T-helper 2 cell treated with Interferon-gamma antibody and Interleukin-4, amounts not matched to agents 5 μg/mL and 100 μg/mL, for 36 hours (primary cell): ENCODE results near the gene C6orf52.
A peak's percentile ranks its signal among the peaks of the same experiment; 100 is the strongest.
"Not testable (repeated sequence)": the region's sequence is repeated elsewhere in the genome, so short reads cannot be mapped to it uniquely, and the experiment has no call there.

Experiments
- DNase-seq: peaks from one replicate; pipeline ENCODE4 v3.0.0; 2021; ENCODE audit warnings: low spot score
- H3K27ac Mint-ChIP-seq: one replicate; pipeline ENCODE4 v1.8.0; 2021; ENCODE audit warnings: mild to moderate bottlenecking, mixed read lengths
- H3K27me3 Mint-ChIP-seq: one replicate; pipeline ENCODE4 v1.8.0; 2021; ENCODE audit warnings: low read depth, mixed read lengths
- H3K36me3 Mint-ChIP-seq: one replicate; pipeline ENCODE4 v1.8.0; 2021; ENCODE audit warnings: low read depth, mixed read lengths
- H3K4me1 Mint-ChIP-seq: one replicate; pipeline ENCODE4 v1.8.0; 2021; ENCODE audit warnings: low read depth, mixed read lengths
- H3K4me3 Mint-ChIP-seq: one replicate; pipeline ENCODE4 v1.8.0; 2022; ENCODE audit warnings: mild to moderate bottlenecking, moderate library complexity, mixed read lengths
- H3K9me3 Mint-ChIP-seq: one replicate; pipeline ENCODE4 v1.8.0; 2021; ENCODE audit warnings: mixed read lengths

The C6orf52 gene

DNA sequence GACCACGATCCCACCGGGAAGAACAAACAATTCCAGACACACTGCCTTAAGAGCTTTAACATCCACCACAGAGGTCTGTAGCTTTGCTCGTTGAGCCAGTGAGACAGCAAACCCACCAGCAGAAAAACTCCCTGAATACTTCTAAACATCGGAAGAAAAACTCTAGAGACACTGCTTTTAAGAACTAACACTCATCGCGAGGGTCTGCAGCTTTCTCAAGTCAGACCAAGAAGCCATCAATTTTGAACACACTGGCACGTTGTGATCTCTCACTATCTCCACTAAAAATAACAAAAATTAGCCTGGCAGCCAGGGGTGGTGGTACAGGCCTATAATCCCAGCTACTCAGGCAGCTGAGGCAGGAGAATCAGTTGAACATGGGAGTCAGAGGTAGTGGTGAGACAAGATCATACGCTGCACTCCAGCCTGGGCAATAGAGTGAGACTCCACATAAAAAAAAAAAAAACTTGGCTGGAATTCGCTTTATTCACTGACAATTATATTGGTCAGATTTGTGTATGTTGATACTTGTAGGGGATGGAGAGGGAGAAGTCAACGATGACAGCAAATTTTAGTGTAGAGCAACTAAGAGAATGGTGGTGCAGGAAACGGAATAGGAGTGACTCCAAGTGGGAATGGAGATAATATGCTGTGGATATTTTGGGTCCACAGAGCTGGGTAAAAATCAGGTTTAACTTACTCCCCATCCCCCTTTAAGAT lies 27.6 kb upstream of the C6orf52 start:
- H3K36me3 Mint-ChIP-seq: peaks cover 22% of the 10 kb centered on the region
- DNase-seq: no peak
- peak overlapping the region; percentile 97 for H3K4me3 Mint-ChIP-seq
- H3K27me3 Mint-ChIP-seq: no peaks in the 10 kb centered on the region
- H3K27ac Mint-ChIP-seq: peak overlapping the region; percentile 91
- H3K9me3 Mint-ChIP-seq: peaks cover 21% of the 10 kb centered on the region
- peaks cover 42% of the 10 kb centered on the region for H3K4me1 Mint-ChIP-seq

DNA sequence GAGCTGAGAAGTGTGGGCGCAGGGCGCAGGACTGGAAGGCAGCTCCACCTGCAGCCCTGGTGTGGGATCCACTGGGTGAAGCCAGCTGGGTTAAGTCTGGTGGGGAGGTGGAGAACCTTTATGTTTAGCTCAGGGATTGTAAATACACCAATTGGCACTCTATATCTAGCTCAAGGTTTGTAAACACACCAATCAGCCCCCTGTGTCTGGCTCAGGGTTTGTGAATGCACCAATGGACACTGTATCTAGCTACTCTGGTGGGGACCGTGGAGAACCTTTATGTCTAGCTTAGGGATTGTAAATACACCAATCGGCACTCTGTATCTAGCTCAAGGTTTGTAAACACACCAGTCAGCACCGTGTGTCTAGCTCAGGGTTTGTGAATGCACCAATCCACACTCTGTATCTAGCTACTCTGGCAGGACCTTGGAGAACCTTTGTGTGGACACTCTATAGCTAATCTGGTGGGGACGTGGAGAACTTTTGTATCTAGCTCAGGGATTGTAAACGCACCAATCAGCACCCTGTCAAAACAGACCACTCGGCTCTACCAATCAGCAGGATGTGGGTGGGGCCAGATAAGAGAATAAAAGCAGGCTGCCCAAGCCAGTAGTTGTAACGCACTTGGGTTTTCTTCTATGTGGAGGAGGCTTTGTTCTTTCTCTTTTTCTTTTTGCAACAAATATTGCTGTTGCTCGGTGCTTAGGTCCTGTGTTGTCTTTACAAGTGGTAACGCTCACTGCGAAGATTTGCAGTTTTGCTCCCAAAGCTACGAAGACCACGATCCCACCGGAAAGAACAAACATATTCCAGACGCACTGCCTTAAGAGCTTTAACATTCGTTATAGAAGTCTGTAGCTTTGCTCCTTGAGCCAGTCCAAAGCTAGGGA lies 26.8 kb upstream of the C6orf52 start:
- H3K36me3 Mint-ChIP-seq: peaks cover 21% of the 10 kb centered on the region
- H3K27ac Mint-ChIP-seq: peak overlapping the region; percentile 91
- peak overlapping the region; percentile 97 for H3K4me3 Mint-ChIP-seq
- peaks cover 41% of the 10 kb centered on the region for H3K4me1 Mint-ChIP-seq
- H3K27me3 Mint-ChIP-seq: not testable (repeated sequence)
- H3K9me3 Mint-ChIP-seq: peaks cover 24% of the 10 kb centered on the region
- DNase-seq: peak; percentile 23

DNA sequence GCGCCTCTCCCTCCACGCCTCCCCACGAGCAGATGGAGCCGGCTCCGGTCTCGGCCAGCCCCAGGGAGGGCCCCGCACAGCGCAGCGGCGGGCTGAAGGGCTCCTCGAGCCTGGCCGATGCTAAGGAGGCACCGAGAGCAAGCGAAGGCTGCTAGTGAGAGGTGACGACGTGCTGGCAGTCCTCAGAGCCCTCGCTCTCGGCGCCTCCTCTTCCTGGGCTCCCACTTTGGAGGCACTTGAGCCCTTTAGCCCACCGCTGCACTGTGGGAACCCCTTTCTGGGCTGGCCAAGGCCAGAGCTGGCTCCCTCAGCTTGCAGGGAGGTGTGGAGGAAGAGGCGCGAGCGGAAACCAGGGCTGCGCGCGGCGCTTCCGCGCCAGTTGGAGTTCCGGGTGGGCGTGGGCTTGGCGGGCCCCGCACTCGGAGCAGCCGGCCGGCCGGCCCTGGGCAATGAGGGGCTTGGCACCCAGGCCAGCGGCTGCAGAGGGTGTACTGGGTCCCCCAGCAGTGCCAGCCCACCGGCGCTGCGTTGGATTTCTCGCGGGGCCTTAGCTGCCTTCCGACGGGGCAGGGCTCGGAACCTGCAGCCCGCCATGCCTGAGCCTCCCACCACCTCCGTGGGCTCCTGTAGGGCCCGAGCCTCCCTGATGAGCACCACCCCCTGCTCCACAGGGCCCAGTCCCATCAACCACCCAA lies 26.0 kb upstream of the C6orf52 start:
- H3K4me3 Mint-ChIP-seq: peak overlapping the region; percentile 97
- peaks cover 15% of the 10 kb centered on the region for H3K36me3 Mint-ChIP-seq
- H3K27me3 Mint-ChIP-seq: no peaks in the 10 kb centered on the region
- DNase-seq: peak; percentile 62
- peaks cover 40% of the 10 kb centered on the region for H3K4me1 Mint-ChIP-seq
- H3K9me3 Mint-ChIP-seq: peaks cover 24% of the 10 kb centered on the region
- peak overlapping the region; percentile 91 for H3K27ac Mint-ChIP-seq

DNA sequence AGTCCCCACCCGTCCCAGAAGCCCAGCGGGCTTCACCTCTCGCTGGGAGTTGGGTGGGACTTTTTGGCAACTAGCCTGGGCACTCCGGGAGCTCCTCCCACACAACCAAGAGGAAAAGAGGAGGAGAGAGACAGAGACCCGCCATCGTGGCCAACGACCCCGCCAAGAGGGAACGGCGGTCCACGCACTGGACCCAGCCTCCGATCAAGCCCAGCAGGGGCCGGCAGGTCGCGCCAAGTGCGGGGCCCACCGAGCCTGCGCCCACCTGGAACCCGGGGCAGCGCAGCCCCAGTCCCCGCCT lies 25.5 kb upstream of the C6orf52 start:
- Mint-ChIP-seq H3K27ac (peak overlapping the region; percentile 92), H3K27me3 (no peaks in the 10 kb centered on the region), H3K4me3 (peak overlapping the region; percentile 83), H3K4me1 (peaks cover 38% of the 10 kb centered on the region), H3K36me3 (peaks cover 13% of the 10 kb centered on the region), H3K9me3 (peaks cover 24% of the 10 kb centered on the region)
- no peak for DNase-seq

DNA sequence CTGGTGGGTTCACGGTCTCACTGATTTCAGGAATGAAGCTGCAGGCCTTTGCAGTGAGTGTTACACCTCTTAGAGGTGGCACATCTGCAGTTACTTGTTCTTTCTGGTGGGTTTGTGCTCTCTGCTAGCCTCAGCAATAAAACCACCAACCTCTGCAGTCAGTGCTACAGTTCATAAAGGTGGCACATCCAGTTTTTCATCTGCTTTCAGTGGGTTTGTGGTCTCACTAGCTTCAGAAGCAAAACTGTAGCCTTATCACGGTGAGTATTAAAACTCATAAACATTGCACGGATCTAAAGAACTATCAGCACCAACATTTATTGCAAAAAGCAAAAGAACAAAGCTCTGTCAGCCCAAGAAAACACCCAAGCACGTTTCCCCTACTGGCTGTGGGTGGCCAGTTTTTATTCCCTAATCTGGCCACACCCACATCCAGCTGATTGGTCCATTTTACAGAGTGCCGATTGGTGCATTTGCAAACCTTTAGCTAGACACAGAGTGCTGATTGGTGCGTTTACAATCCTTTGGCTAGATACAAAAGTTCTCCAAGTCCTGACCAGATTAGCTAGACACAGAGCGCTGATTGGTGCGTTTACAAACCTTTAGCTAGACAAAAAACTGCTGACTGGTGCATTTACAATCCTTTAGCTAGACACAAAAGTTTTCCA lies 25.0 kb upstream of the C6orf52 start:
- peak overlapping the region; percentile 83 for H3K4me3 Mint-ChIP-seq
- DNase-seq: peak; percentile 47
- H3K9me3 Mint-ChIP-seq: peaks cover 24% of the 10 kb centered on the region
- H3K36me3 Mint-ChIP-seq: peaks cover 13% of the 10 kb centered on the region
- H3K27ac Mint-ChIP-seq: peak overlapping the region; percentile 92
- H3K4me1 Mint-ChIP-seq: peaks cover 35% of the 10 kb centered on the region
- H3K27me3 Mint-ChIP-seq: no peaks in the 10 kb centered on the region

DNA sequence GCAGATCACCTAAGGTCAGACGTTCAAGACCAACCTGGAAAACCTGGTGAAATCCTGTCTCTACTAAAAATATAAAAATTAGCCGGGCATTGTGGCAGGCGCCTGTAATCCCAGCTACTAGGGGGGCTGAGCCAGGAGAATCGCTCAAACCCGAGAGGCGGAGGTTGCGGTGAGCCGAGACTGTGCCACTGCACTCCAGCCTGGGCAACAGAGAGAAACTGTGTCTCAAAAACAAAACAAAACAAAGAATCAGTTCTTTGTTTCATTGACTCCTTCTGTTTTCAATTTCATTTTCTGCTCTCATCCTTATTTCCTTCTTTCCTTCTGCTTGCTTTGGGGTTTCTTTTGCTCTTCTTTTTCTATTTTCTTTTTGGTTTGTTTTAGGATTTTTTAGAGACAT lies 19.5 kb upstream of the C6orf52 start:
- peak overlapping the region; percentile 46 for H3K27ac Mint-ChIP-seq
- H3K4me3 Mint-ChIP-seq: no peak overlapping the region
- peaks cover 16% of the 10 kb centered on the region for H3K9me3 Mint-ChIP-seq
- no peaks in the 10 kb centered on the region for H3K27me3 Mint-ChIP-seq
- peaks cover 3% of the 10 kb centered on the region for H3K4me1 Mint-ChIP-seq
- H3K36me3 Mint-ChIP-seq: peaks cover 17% of the 10 kb centered on the region
- DNase-seq: no peak

DNA sequence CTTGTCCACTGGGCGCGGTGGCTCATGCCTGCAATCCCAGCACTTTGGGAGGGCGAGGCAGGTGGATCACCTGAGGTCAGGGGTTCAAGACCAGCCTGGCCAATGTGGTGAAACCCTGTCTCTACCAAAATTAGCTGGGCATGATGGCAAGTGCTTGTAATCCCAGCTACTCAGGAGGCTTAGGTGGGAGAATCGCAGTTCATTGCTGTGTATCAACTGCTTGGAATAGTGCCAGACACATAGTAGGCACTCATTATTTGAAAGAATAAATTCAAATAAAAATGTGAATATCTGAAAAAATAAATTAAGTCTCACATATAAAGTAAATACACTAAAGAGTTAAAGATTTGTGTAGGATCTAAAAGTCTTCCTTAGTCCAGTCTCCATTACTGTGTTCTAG lies 2.2 kb upstream of the C6orf52 start:
- DNase-seq: no peak
- Mint-ChIP-seq H3K9me3 (no peaks in the 10 kb centered on the region), H3K4me3 (peak overlapping the region; percentile 89), H3K36me3 (peaks cover 33% of the 10 kb centered on the region), H3K4me1 (peaks cover 35% of the 10 kb centered on the region), H3K27ac (no peak overlapping the region), H3K27me3 (no peaks in the 10 kb centered on the region)

DNA sequence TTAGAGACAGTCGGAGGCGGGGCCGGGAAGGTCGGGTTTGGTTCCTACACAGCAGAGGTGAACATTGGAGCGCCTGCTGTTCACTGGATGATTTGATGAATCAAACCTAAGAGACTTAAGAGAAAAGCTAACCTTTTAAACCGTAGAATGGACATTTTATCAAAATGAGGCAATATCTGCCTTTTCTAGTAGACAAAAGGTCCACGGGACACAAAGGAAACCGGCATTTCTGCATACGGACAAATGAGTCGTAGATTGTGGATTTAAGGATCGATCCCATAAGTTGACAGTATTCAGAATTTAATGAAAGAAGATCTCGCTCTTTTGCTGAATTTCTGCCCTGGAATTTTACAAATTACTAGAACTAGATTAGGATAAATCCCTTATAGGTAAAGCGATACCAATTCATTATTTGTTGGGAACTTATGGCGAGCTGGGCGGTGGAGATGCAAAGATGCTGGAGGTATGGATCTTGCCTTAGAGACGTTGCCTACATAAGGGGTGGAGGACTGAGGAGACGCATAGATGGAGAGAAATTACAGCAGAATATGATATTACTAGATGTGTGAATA lies 756 bp upstream of the C6orf52 start:
- peak overlapping the region; percentile 89 for H3K4me3 Mint-ChIP-seq

DNA sequence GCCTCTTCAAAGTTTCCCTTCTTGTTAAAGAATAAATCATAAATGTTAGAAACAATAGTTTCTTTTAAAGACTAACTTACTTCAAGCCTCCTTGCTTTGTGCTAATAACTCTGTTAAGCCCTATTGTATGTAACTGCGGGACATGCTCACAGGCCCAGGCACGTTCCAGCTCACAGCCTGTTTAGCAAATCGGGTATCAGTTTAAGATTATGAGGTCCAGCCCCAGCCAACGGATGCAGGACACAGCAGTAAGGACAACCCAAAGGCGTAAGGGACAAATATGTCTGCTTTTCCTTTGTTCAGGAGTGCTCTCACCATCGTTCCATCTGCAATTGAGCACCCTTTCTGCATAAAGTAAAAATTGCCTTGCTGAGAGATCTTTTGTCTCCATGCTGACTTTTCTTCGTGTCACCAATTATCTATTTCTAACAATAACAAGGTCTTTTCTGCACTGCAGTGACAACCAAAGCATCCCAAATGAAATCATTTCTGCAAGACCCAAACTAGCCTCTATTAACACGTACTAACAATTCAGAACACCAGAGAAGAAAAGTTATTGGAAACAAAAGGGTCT lies 1.4 kb downstream of the C6orf52 start:
- Mint-ChIP-seq H3K36me3 (peaks cover 11% of the 10 kb centered on the region), H3K4me1 (peaks cover 26% of the 10 kb centered on the region), H3K9me3 (no peaks in the 10 kb centered on the region), H3K4me3 (peak overlapping the region; percentile 89), H3K27me3 (peaks cover 3% of the 10 kb centered on the region), H3K27ac (peak overlapping the region; percentile 76)
- DNase-seq: no peak

More for the DNA sequence above, 756 bp upstream of the C6orf52 start:
- no peak for DNase-seq
- H3K27ac Mint-ChIP-seq: peak overlapping the region; percentile 100
- H3K27me3 Mint-ChIP-seq: no peaks in the 10 kb centered on the region
- H3K4me1 Mint-ChIP-seq: peaks cover 26% of the 10 kb centered on the region
- no peaks in the 10 kb centered on the region for H3K9me3 Mint-ChIP-seq
- H3K36me3 Mint-ChIP-seq: peaks cover 21% of the 10 kb centered on the region

DNA sequence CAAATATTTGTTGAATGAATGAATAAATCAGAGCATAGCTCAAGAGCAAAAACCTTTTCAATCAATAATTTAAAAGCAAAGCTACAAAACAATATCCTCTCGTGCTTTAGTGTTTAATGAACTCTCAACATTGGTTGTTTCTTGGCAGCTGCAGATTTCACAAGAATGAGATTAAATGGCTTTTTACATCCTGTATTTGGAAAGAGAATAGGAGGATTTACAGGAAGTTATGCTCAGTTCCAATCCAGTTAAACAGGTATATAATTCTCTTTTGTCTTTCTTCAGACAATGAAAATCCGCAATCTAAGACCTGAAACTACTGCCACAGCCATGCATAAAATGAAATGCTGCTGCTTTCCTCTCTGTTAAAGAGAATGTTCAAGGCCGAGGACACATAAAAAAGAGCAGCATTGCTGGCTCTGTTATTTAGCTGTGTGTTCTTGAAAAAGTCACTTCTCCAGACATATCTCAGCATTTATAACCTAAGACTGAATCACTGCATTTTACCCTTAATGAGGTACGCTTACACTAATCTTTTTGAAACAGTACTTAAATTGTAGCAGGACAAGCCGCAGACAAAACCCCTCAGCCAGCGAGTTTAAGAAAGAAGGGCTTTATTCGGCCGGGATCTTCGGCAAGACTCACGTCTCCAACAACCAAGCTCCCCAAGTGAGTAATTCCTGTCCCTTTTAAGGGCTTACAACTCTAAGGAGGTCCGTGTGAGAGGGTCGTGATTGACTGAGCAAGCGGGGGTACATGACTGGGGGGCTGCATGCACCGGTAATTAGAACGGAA lies 3.6 kb downstream of the C6orf52 start:
- Mint-ChIP-seq H3K4me1 (peaks cover 14% of the 10 kb centered on the region), H3K27me3 (peaks cover 6% of the 10 kb centered on the region), H3K4me3 (no peak overlapping the region), H3K27ac (no peak overlapping the region), H3K36me3 (peaks cover 3% of the 10 kb centered on the region), H3K9me3 (no peaks in the 10 kb centered on the region)
- DNase-seq: no peak

DNA sequence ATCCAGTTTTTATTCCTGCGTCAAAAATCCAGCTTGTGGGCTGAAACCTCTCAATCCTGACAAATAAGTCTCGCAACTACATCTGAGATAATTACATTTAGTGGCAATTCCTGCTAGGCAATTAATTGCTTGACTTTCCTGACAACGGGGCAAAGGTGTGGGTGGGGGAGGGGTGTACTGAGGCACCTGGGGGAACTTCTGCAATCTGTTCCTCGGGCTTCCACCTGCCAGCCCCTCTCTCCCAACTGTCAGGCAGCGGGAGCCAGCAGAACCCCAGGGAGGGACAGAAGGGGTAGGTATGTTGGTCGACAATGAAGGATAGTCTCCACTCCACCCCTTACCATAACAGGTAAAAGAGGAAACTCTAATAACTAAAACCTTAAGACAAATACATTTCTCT lies 6.8 kb downstream of the C6orf52 start:
- H3K4me1 Mint-ChIP-seq: peaks cover 21% of the 10 kb centered on the region
- no peak overlapping the region for H3K27ac Mint-ChIP-seq
- H3K27me3 Mint-ChIP-seq: peaks cover 6% of the 10 kb centered on the region
- H3K9me3 Mint-ChIP-seq: no peaks in the 10 kb centered on the region
- no peak for DNase-seq
- no peak overlapping the region for H3K4me3 Mint-ChIP-seq
- H3K36me3 Mint-ChIP-seq: no peaks in the 10 kb centered on the region

DNA sequence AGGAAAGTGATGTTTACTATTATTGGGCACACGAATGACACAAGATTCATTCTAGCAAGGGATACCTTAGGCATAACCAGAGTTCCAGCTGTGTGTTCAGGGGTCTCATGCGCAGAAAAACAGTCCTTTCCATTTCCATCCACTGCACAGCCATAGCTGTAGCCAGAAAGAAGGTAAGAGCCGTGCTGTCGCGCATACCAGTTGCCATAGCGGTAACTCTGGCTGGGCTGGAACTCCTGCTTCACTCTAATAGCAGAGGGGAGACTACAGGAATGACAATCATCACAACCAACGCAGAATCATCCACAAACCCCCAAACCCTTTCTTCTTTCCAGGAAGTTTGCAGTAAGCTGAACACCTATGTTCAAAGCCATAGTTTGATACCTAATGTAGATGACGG lies 7.5 kb downstream of the C6orf52 start:
- Mint-ChIP-seq H3K4me3 (no peak overlapping the region), H3K9me3 (no peaks in the 10 kb centered on the region), H3K27me3 (peaks cover 6% of the 10 kb centered on the region), H3K4me1 (peaks cover 27% of the 10 kb centered on the region), H3K36me3 (no peaks in the 10 kb centered on the region), H3K27ac (no peak overlapping the region)
- no peak for DNase-seq
